ENCODE results near the gene FCN1. TPM values are rescaled to one million over a fixed set of nuclear protein-coding genes. Genes with fewer than 3 reads are reported as not detected.
"Not testable (repeated sequence)": the region's sequence is repeated elsewhere in the genome, so short reads cannot be mapped to it uniquely, and the experiment has no call there.

FCN1 gene
- total RNA-seq, 3 donors from 2014 or later (not counting 1 experiment from before 2014, with no cell fraction given) = 22.7 to 70.3 (median 26.9) TPM

DNA sequence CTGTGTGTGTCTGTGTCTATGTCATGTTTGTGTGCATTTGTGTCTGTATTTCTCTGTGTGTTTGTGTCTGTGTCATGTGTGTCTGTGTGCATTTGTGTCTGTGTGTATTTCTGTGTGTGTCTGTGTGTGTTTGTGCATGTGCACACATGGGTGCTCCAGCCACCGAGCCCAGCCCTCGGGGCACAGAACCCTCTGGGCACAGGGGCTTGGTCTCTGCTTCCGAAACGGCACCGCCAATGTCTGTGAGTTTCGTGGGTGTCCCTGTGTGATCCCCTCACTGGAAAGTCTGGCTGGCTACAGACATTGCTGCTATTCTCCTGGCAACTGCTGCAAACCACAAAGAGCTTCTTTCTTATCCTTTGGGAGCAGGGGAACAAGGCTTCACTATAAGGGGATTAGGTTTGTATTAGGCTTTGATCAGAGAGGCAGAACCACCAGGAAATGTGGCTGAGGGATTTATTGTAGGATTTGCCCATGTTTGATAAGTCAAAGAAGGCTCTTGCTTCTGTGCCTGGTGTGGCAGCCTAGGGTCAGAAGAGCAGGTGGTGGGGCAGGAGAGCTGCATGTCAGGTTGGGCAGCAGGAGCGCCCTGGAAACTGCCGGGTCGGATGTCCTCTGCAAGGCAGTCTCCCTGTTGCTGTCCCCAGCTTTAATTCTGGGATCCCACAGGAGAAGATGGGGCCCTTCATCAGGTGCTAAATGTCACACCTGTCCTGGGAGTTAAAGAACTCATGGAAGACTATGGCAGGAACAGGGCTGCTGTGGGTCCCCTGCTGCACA lies 39.6 kb upstream of the FCN1 start:
- Histone ChIP-seq H3K36me3 (ENCODE audit: control insufficient read depth, insufficient read depth, low read length) (no peaks in the 10 kb centered on the region), H3K27ac (ENCODE audit: low read length) (no peak overlapping the region), H3K27me3 (ENCODE audit: control insufficient read depth, insufficient read depth, low read length) (no peaks in the 10 kb centered on the region), H3K4me1 (ENCODE audit: control insufficient read depth, insufficient read depth, low read length) (no peaks in the 10 kb centered on the region), H3K4me3 (ENCODE audit: low read length) (no peak overlapping the region), H3K9me3 (ENCODE audit: control insufficient read depth, insufficient read depth, low read length) (no peaks in the 10 kb centered on the region)
- H3K9me3 Mint-ChIP-seq = no peaks in the 10 kb centered on the region
- no peak overlapping the region for H3K4me3 Mint-ChIP-seq
- H3K27me3 Mint-ChIP-seq (ENCODE audit: low read depth in 2 of 2) = no peaks in the 10 kb centered on the region
- intact Hi-C loops (cut with micrococcal nuclease) = no loop called here
- no peak for ATAC-seq
- TF ChIP-seq, protein P1, sequence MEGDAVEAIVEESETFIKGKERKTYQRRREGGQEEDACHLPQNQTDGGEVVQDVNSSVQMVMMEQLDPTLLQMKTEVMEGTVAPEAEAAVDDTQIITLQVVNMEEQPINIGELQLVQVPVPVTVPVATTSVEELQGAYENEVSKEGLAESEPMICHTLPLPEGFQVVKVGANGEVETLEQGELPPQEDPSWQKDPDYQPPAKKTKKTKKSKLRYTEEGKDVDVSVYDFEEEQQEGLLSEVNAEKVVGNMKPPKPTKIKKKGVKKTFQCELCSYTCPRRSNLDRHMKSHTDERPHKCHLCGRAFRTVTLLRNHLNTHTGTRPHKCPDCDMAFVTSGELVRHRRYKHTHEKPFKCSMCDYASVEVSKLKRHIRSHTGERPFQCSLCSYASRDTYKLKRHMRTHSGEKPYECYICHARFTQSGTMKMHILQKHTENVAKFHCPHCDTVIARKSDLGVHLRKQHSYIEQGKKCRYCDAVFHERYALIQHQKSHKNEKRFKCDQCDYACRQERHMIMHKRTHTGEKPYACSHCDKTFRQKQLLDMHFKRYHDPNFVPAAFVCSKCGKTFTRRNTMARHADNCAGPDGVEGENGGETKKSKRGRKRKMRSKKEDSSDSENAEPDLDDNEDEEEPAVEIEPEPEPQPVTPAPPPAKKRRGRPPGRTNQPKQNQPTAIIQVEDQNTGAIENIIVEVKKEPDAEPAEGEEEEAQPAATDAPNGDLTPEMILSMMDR (IDR thresholded peaks at IDR 0.05) = no peak
- H3K27ac Mint-ChIP-seq = no peak overlapping the region
- WGBS (ENCODE audit: insufficient coverage) = 94% methylated on average over 9 of the region's 9 CpGs
- DNase-seq = no peak
- no peaks in the 10 kb centered on the region for H3K36me3 Mint-ChIP-seq
- H3K4me1 Mint-ChIP-seq = no peaks in the 10 kb centered on the region

DNA sequence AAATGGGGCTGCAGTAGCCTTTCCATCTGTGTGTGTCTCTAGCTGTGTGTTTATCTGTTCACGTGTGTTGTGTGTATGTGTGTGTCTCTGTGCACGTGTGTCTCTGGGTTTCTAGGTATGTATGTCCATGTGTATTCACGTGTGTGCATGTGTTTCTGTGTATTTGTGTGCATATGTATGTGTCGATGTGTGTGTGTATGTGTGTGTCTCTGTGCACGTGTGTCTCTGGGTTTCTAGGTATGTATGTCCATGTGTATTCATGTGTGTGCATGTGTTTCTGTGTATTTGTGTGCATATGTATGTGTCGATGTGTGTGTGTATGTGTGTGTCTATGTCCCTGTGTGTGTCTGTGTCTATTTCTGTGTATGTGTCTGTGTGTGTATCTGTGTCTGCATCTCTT lies 38.7 kb upstream of the FCN1 start:
- H3K4me3 ChIP-seq (ENCODE audit: low read length) = not testable (repeated sequence)

DNA sequence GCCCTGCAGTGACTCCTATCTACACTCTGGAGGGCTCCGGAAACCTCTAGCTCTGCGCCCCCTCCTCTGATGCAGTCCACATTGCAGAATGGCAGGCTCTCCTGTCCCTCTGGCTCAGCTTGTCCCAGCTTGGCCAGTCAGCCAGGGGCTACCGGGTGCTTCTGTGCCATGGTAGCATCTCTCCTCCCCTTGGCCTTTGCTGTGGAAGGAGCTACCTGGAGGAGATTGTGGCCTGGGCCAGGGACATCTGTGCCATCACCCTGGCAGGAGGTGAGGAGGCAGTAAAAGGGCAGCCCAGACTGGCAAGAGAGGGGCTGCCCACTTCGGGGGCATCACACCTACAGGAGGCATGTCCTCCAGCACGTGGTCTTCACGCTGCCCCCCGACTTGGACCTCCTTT lies 38.1 kb upstream of the FCN1 start:
- no peak overlapping the region for H3K27ac ChIP-seq (ENCODE audit: low read length)
- intact Hi-C loops (cut with micrococcal nuclease) = no loop called here
- TF ChIP-seq, protein P1 (IDR thresholded peaks at IDR 0.05) = no peak
- ATAC-seq (no peak), DNase-seq (no peak)
- no peak overlapping the region for H3K4me3 Mint-ChIP-seq
- no peaks in the 10 kb centered on the region for H3K36me3 Mint-ChIP-seq
- H3K9me3 Mint-ChIP-seq = no peaks in the 10 kb centered on the region
- no peaks in the 10 kb centered on the region for H3K27me3 ChIP-seq (ENCODE audit: control insufficient read depth, insufficient read depth, low read length)
- 85% methylated on average over 7 of the region's 7 CpGs for WGBS (ENCODE audit: insufficient coverage)
- H3K36me3 ChIP-seq (ENCODE audit: control insufficient read depth, insufficient read depth, low read length) = no peaks in the 10 kb centered on the region
- no peaks in the 10 kb centered on the region for H3K27me3 Mint-ChIP-seq (ENCODE audit: low read depth in 2 of 2)
- H3K4me3 ChIP-seq (ENCODE audit: low read length) = no peak overlapping the region
- no peaks in the 10 kb centered on the region for H3K9me3 ChIP-seq (ENCODE audit: control insufficient read depth, insufficient read depth, low read length)
- no peak overlapping the region for H3K27ac Mint-ChIP-seq
- H3K4me1 Mint-ChIP-seq = no peaks in the 10 kb centered on the region
- no peaks in the 10 kb centered on the region for H3K4me1 ChIP-seq (ENCODE audit: control insufficient read depth, insufficient read depth, low read length)

More for the DNA sequence above, 38.7 kb upstream of the FCN1 start:
- H3K27me3 ChIP-seq (ENCODE audit: control insufficient read depth, insufficient read depth, low read length); H3K9me3 ChIP-seq (ENCODE audit: control insufficient read depth, insufficient read depth, low read length); H3K27ac ChIP-seq (ENCODE audit: low read length); H3K9me3 Mint-ChIP-seq; H3K4me1 Mint-ChIP-seq; H3K27ac Mint-ChIP-seq; DNase-seq; H3K4me1 ChIP-seq (ENCODE audit: control insufficient read depth, insufficient read depth, low read length); intact Hi-C loops (cut with micrococcal nuclease); ATAC-seq; H3K4me3 Mint-ChIP-seq; H3K27me3 Mint-ChIP-seq (ENCODE audit: low read depth in 2 of 2); H3K36me3 ChIP-seq (ENCODE audit: control insufficient read depth, insufficient read depth, low read length); H3K36me3 Mint-ChIP-seq: not testable (repeated sequence)
- WGBS (ENCODE audit: insufficient coverage) = 95% methylated on average over 6 of the region's 6 CpGs

DNA sequence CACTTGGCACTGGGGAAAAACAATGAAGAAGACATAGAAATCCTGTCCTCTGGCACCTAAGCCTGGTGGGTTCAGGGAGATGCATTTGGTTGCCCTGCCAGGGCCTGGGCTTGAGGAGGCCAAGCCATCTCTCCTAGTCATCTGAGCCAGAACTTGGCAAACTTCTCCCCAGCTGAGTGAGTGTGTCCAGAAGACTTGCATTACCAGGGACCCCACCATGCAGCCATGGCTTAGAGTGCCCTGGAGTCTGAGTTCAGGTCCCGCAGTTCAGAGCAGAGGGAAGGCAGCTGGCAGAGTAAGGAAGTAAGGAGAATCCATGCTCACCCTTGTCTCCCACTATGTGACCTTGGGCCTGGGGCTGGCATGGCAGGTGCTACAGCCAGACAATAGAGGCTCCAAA lies 37.4 kb upstream of the FCN1 start:
- Mint-ChIP-seq H3K9me3 (no peaks in the 10 kb centered on the region), H3K27me3 (ENCODE audit: low read depth in 2 of 2) (no peaks in the 10 kb centered on the region), H3K4me1 (no peaks in the 10 kb centered on the region), H3K4me3 (no peak overlapping the region), H3K27ac (no peak overlapping the region), H3K36me3 (no peaks in the 10 kb centered on the region)
- WGBS (ENCODE audit: insufficient coverage) = 100% methylated on average over 1 of the region's 1 CpG
- Histone ChIP-seq H3K36me3 (ENCODE audit: control insufficient read depth, insufficient read depth, low read length) (no peaks in the 10 kb centered on the region), H3K4me1 (ENCODE audit: control insufficient read depth, insufficient read depth, low read length) (no peaks in the 10 kb centered on the region), H3K9me3 (ENCODE audit: control insufficient read depth, insufficient read depth, low read length) (no peaks in the 10 kb centered on the region), H3K27me3 (ENCODE audit: control insufficient read depth, insufficient read depth, low read length) (no peaks in the 10 kb centered on the region), H3K27ac (ENCODE audit: low read length) (no peak overlapping the region), H3K4me3 (ENCODE audit: low read length) (no peak overlapping the region)
- no peak for ATAC-seq
- TF ChIP-seq, protein P1 (IDR thresholded peaks at IDR 0.05) = no peak
- no peak for DNase-seq
- intact Hi-C loops (cut with micrococcal nuclease) = no loop called here
